ENCODE results near the gene PGAP2.

The PGAP2 gene

GRCh38 chr11:3834349-3834663 lies 25.9 kb downstream of the PGAP2 start:
- no peak for DNase-seq

DNA sequence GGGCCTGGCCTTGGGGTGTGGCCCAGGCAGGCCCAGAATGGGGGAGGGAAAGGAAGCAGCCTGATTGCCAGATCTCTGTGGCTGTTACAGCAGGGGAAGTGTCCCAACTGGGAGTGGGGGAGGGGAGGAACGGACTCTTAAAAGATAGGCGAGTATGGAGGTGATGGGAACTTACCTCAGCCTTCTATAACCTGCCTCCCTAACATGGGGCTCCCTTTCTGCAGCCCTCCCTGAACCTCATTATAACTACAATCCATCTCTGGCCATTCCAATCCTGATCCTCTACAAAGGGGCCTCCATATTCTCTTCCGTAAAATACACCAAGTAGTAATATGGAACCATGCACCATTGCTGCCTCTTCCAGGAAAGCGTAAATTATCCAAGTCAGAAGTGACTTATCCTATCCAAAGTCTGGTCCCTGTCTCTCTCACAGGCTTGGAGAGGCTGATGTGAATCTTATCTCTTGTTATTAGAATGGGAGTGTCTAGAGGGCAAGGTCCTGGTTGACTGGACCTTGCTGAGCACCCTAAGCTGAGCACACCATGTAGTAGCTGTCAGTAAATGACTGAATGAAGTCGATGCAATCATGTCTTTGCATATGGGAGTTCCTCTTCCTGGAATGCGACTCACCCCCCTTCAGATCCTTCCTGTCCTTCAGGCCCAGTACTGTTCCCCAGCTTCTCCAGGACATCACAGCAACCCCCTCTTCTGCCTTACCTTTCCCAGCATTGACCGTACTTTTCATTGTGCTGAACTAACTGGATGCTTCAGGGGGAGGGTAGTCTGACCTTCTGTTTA lies 26.5 kb downstream of the PGAP2 start:
- DNase-seq, result no peak

- DNase-seq, result no peak
Measured at GRCh38 chr11:3835751-3836150, 27.4 kb downstream of the PGAP2 start.

GRCh38 chr11:3836903-3837302 lies 28.5 kb downstream of the PGAP2 start:
- peak; percentile 51 for DNase-seq

DNA sequence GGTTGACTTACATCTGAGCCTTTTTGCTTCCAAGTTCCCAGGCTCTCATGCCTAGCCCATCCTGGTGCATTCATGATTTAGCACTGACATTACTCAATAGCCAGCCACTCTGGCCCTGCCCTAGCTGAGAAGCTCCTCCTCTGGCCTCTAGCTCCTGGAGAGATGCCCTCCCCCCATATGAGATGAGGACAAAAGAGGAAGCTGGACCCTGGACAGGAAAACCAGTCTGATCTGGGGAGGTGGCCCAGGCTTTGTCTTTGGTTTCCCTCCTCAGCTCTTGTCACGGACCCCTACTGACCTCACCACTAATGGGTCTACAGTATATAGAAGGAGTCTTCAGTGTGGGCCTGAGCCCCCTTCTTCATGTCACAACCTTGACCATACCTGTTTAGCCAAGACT lies 29.4 kb downstream of the PGAP2 start:
- no peak for DNase-seq

DNA sequence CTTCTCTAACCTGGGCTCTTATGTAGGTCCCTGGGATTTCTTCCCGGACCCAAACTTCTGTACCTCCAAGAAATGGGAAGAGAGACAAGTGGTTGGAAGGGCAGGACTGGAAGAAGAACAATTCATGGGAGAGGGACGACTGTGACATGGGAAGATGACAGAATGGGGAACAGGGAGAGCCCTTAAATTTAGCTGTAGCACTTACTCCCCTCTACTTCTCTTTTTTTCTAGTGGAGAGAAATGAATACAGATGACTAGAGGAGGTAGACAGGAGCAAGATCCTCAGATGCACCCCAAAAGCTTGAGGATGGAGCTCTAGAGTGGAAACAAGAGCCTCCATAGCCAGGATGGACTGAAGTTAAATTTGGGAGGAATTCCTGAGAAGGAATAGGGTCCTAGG lies 30.1 kb downstream of the PGAP2 start:
- DNase-seq, result no peak

DNA sequence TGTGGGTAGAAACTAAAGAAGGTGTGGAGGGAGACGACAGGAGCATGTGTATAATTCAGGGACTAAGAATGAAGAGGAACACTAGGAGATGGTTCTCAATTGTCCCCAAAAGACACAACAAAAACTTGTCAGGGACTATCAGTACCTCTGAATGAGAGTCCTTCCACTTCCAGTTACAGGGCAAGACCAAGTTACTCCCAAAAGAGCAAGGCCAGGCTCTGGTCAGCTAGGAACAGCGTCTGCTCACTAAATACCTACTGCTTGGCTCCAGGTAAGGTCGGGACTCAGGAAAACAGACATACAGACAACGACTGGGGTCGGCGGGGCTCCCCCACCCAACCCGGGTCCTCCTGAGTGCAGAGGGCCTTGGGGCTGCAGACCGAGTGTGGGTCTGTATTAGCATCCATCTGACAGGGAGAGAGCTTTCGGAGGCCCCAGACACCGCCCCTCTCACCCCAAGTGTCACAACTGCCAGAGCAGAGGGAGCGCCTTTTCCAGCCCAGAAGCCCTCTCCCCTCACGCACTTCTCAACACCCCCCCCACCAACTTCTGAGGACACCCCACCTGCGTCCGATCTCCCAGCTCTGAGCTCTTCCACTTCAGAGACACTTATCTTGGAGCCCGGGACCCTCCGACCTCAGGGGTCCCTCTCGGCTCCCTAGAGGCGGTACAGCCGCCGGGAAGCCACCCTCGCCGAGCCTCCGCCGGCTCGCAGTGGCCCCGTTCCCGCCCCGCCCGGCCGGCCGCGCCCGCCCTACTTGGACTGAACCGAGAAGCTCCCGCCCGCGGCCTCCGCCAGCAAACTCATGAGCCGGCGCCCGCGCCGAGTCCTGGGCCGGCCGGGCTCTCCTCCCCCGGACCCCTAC lies 31.9 kb downstream of the PGAP2 start:
- peak; percentile 39 for DNase-seq

- DNase-seq, result no peak
Measured at GRCh38 chr11:3840870-3841425, 32.6 kb downstream of the PGAP2 start, which contains the start of gene RHOG. TSS of gene RHOG (minus strand) at chr11:3840959. CDS start at chr11:3828138, 12,821 bp downstream.

- peak; percentile 96 for DNase-seq
Measured at GRCh38 chr11:3841426-3842350, 33.3 kb downstream of the PGAP2 start.

DNA sequence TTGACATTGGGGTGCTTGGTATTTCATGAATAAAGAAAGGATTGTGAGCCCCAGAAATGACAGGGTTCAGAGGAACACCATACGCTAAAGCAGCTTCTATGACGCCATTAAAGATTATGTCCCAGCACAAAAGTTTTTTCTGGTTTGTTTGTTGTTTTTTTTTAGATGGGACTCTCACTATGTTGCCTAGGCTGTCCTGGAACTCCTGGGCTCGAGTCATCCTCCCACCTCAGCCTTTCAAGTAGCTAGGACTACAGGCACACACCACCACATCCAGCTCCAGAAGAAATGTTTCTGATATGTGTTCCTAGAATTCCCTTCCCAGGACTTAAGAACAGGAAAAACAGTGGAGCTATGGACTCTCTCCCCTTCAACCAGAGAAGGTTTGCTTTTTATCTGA lies 35.0 kb downstream of the PGAP2 start:
- no peak for DNase-seq

DNA sequence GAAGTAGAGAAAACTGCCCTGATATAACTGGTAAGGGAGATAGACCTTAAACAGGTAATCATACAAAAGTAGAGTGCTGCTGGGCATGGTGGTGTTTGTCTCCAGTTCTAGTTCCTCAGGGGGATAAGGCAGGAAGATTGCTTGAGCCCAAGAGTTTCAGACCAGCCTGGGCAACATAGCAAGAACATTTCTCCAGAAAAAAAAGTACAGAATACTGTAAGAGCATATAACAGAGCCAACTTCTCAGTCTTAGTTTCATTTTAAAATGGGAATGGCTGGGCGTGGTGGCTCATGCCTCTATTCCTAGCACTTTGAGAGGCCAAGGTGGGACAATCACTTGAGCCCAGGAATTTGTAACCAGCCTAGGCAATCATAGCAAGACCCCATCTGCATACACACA lies 36.9 kb downstream of the PGAP2 start:
- no peak for DNase-seq

GRCh38 chr11:3845670-3846069 lies 37.3 kb downstream of the PGAP2 start:
- no peak for DNase-seq

DNA sequence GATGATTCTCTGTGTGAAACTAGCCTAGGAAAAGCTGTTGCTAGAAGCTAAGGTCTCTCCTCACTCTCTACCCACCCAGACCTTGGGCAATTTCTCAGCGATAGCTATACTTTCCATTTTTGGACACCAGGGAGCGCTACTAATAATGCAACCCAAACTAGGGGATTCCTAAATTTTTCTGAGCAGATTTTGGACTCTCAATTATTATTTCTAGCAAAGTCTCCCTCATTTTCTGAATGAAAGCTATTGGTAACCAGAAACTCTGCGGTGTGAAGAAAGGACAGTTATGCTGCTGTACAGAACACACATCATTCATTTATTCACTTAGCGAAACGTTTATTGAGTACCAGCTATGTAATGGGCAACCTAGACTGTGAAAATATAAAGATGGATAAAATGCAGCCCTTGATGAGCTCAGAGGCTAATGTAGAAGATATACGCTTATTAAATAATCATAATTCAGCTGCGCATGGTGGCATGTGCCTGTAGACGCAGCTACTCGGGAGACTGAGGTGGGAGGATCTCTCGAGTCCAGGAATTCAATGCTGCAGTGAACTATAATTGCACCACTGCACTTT lies 41.0 kb downstream of the PGAP2 start:
- DNase-seq, result peak; percentile 56

DNA sequence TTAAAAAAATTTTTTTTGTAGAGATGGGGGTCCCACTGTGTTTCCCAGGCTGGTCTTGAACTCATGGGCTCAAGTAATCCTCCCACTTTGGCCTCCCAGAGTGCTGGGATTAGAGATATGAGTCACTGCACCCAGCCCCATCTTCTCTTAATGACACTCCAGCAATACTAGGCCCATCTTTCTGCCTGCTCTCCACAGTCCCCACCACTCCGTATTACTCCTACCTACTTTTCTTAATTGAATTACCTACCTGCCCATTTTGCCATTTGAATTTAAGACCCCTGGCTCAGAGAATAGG lies 45.1 kb downstream of the PGAP2 start:
- no peak for DNase-seq

- peak; percentile 82 for DNase-seq
Measured at GRCh38 chr11:3853899-3854659, 45.7 kb downstream of the PGAP2 start.

GRCh38 chr11:3854660-3854976 lies 46.3 kb downstream of the PGAP2 start:
- DNase-seq, result no peak

GRCh38 chr11:3854977-3855807 lies 46.8 kb downstream of the PGAP2 start, which contains the start of gene STIM1:
TSS of gene STIM1 (plus strand) at chr11:3855664. CDS start at chr11:3856271, 607 bp downstream.
- peak; percentile 96 for DNase-seq

- peak; percentile 37 for DNase-seq
Measured at GRCh38 chr11:3855808-3856491, 47.6 kb downstream of the PGAP2 start.

DNA sequence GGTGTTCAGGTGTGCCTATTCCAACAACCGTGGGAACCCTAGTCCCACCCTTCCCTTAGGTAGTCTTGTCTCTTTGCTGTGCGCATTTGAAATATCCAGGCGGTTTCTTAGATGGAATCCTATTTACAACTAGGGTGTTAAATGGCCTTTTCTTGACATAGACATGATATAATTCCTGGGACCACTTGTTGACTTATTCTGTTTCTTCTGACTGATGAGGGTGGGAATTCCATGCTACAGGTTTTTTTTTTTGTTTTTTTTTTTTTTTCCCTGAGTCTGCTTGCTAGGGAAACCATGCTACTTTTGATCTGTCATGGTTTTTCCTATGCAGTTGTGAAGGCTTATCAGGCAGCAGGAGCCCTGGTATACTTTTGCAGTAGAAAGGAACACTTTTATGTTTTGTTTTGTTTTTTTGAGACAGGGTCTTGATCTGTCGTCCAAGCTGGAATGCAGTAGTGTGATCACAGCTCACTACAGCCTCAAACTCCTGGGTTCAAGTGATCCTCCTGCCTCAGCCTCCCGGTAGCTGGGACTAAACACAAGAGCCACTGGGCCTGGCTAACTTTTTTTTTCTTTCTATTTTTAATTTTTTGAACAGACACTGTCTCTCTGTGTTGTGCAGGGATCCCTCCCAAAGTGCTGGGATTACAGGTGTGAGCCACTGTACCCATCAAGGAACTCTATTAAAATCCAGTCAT lies 48.6 kb downstream of the PGAP2 start:
- no peak for DNase-seq

DNA sequence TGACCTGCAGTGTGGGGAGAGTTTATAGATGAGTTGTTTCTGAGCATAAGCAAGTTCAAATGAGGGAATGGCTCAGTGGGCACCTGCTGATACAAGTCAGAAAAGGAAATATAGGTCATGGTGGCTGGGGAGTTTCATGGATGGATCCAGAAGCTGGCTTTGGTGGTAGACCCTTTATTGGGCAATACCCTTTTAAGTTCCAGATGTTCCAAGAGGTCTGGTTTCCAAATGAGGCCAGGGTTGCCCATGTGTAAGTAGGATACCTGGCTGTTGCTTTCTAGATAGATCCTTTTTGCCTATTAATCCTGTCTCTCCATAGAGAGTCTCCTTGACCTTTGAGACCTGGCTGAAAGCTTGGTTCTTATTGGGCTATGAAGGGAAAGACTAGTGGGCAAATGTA lies 49.3 kb downstream of the PGAP2 start:
- no peak for DNase-seq

Data from central memory CD4-positive, alpha-beta T cell (primary cell).